ENCODE measurements around the gene ZNF175. TPM values are rescaled to one million over a fixed set of nuclear protein-coding genes. Genes with fewer than 3 reads are reported as not detected.

Gene ZNF175
- total and polyA plus RNA-seq, 2 experiments from 2014 or later = 1.1 to 4.1 TPM

DNA sequence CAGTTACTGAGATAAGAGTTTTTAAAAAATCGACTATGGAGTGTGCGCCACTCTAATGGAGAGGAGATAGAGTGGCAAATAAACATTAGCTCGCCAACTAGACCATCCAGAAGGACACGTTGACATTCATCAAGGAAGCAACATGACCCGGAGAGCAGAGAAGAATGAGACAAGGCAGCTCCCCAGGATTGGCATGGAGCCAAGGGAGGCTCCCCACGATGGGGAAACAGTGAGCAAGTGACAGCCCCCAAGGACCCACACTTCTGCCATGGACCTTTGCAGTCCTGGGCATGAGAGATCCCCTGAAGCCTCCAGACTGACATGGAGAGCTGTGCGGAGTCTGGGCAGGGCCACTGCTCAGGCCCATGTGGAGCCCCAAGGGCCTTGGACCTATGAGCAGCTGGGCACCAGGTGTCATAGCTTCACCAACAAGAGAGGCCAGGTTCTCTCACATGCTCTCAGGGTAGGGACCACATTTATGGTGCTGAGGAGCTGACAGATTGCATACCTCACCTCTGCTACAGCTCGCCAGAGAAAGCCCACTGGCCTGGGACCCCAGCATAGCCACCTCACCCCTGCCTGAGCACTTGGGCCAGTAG is 46.3 kb upstream of the ZNF175 start:
- H3K27ac ChIP-seq = no peak overlapping the region
- no peak for TF ChIP-seq EZH2phosphoT487 (IDR thresholded peaks at IDR 0.05; ENCODE audit: low read depth, severe bottlenecking, unreplicated experiment)
- TF ChIP-seq EZH2 (IDR thresholded peaks at IDR 0.05; ENCODE audit: borderline replicate concordance) = no peak
- no peak for TF ChIP-seq CTCF (IDR thresholded peaks at IDR 0.05; ENCODE audit: poor library complexity)
- H3K9me3 ChIP-seq (ENCODE audit: low read depth) = no peaks in the 10 kb centered on the region
- no peaks in the 10 kb centered on the region for H3K79me2 ChIP-seq
- no peak overlapping the region for H2AFZ ChIP-seq
- no peaks in the 10 kb centered on the region for H4K20me1 ChIP-seq (ENCODE audit: insufficient read depth, poor library complexity, severe bottlenecking)
- DNase-seq (ENCODE audit: low spot score) = no peak
- H3K9me2 ChIP-seq (replicated peaks; ENCODE audit: insufficient read depth) = no peaks in the 10 kb centered on the region
- no peaks in the 10 kb centered on the region for H3K4me1 ChIP-seq (ENCODE audit: insufficient read depth)
- 65% methylated on average over 8 of the region's 8 CpGs for WGBS (ENCODE audit: low lambda C conversion rate, missing lambda C conversion rate)
- H3K36me3 ChIP-seq (replicated peaks; ENCODE audit: insufficient read depth, low read depth) = no peaks in the 10 kb centered on the region
- no peak overlapping the region for H3K4me2 ChIP-seq
- no peak overlapping the region for H3K4me3 ChIP-seq
- H3K27me3 ChIP-seq = no peaks in the 10 kb centered on the region

GRCh38 chr19:51525651-51526050 is 45.4 kb upstream of the ZNF175 start:
- no peak for DNase-seq (ENCODE audit: low spot score)
- H3K27ac ChIP-seq = no peak overlapping the region
- no peaks in the 10 kb centered on the region for H3K9me3 ChIP-seq (ENCODE audit: low read depth)
- no peaks in the 10 kb centered on the region for H4K20me1 ChIP-seq (ENCODE audit: insufficient read depth, poor library complexity, severe bottlenecking)
- H3K4me3 ChIP-seq = no peak overlapping the region
- H3K4me2 ChIP-seq = no peak overlapping the region
- H3K36me3 ChIP-seq (replicated peaks; ENCODE audit: insufficient read depth, low read depth) = no peaks in the 10 kb centered on the region
- 66% methylated on average over 4 of the region's 4 CpGs for WGBS (ENCODE audit: low lambda C conversion rate, missing lambda C conversion rate)
- no peaks in the 10 kb centered on the region for H3K27me3 ChIP-seq
- no peak for TF ChIP-seq CTCF (IDR thresholded peaks at IDR 0.05; ENCODE audit: poor library complexity)
- no peak for TF ChIP-seq EZH2phosphoT487 (IDR thresholded peaks at IDR 0.05; ENCODE audit: low read depth, severe bottlenecking, unreplicated experiment)
- TF ChIP-seq EZH2 (IDR thresholded peaks at IDR 0.05; ENCODE audit: borderline replicate concordance) = no peak
- no peak overlapping the region for H2AFZ ChIP-seq
- no peaks in the 10 kb centered on the region for H3K79me2 ChIP-seq
- H3K4me1 ChIP-seq (ENCODE audit: insufficient read depth) = no peaks in the 10 kb centered on the region
- H3K9me2 ChIP-seq (replicated peaks; ENCODE audit: insufficient read depth) = no peaks in the 10 kb centered on the region

DNA sequence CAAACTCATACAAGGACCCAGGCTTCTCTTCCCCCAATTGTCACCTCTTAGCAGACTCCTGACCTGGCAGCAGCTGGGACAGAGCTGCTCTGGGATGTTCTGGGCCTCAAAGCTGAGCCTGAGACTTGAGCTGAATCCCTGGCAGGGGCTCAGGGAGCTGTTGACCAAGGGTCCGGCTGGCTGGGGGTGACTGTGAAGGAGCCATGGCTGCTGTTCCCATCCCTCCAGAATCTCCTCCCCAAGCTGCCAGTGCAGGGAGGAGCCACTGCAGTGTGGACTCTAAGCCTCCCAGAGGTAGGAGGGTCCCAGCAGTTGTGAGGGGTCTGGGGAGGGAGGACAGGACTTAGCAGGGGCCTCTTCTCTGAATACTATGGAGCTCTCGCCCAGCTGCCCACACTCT is 41.8 kb upstream of the ZNF175 start:
- Histone ChIP-seq H4K20me1 (ENCODE audit: insufficient read depth, poor library complexity, severe bottlenecking) (no peaks in the 10 kb centered on the region), H3K27me3 (no peaks in the 10 kb centered on the region), H3K27ac (no peak overlapping the region), H3K4me3 (no peak overlapping the region), H2AFZ (no peak overlapping the region), H3K9me3 (ENCODE audit: low read depth) (no peaks in the 10 kb centered on the region), H3K4me1 (ENCODE audit: insufficient read depth) (no peaks in the 10 kb centered on the region), H3K9me2 (replicated peaks; ENCODE audit: insufficient read depth) (no peaks in the 10 kb centered on the region), H3K36me3 (replicated peaks; ENCODE audit: insufficient read depth, low read depth) (no peaks in the 10 kb centered on the region), H3K4me2 (no peak overlapping the region), H3K79me2 (no peaks in the 10 kb centered on the region)
- DNase-seq (ENCODE audit: low spot score) = no peak
- WGBS (ENCODE audit: low lambda C conversion rate, missing lambda C conversion rate) = 95% methylated on average over 2 of the region's 2 CpGs
- TF ChIP-seq EZH2 (IDR thresholded peaks at IDR 0.05; ENCODE audit: borderline replicate concordance) (no peak), EZH2phosphoT487 (IDR thresholded peaks at IDR 0.05; ENCODE audit: low read depth, severe bottlenecking, unreplicated experiment) (no peak), CTCF (IDR thresholded peaks at IDR 0.05; ENCODE audit: poor library complexity) (no peak)

All from hepatocyte (in vitro differentiated cells).